CD14-positive monocyte (primary cell): ENCODE results near the gene DDX51. TPM values are rescaled to one million over a fixed set of nuclear protein-coding genes. Genes with fewer than 3 reads are reported as not detected.

ENCODE experiments used
- DNase-seq, 3 donors: peaks; one replicate each; pipeline ENCODE4 v3.0.0-alpha.2; 2011 to 2022
- H2AFZ ChIP-seq: 2 replicates; pipeline ENCODE4 v1.6.0; 2012; ENCODE audit warnings: mild to moderate bottlenecking, low read depth, low read length, inconsistent platforms; ENCODE audit not compliant: insufficient read depth, poor library complexity, severe bottlenecking
- H3K27ac ChIP-seq, 2 donors: 1 replicate in 1 of 2; 2 replicates in 1 of 2; pipeline ENCODE4 v1.5.1; 2012 to 2013; ENCODE audit warnings: low read length in 2 of 2, control low read depth in 1 of 2, inconsistent platforms in 1 of 2, low read depth in 1 of 2, mild to moderate bottlenecking in 1 of 2
- H3K27me3 ChIP-seq, 2 donors: one replicate each; pipeline versions ENCODE4 v1.6.0 to v1.6.1; 2011 to 2013; ENCODE audit warnings: low read length in 2 of 2; ENCODE audit not compliant: control insufficient read depth in 2 of 2, insufficient read depth in 2 of 2
- H3K36me3 ChIP-seq, 2 donors: replicated peaks in 1 of 2; 1 replicate in 1 of 2; 2 replicates in 1 of 2; pipeline versions ENCODE4 v1.5.1 to v1.6.1; 2012 to 2013; ENCODE audit warnings: low read length in 2 of 2, control low read depth in 1 of 2, inconsistent platforms in 1 of 2, mild to moderate bottlenecking in 1 of 2; ENCODE audit not compliant: insufficient read depth in 2 of 2, control insufficient read depth in 1 of 2
- H3K4me1 ChIP-seq, 2 donors: 1 replicate in 1 of 2; 2 replicates in 1 of 2; pipeline versions ENCODE4 v1.5.1 to v1.6.1; 2012 to 2013; ENCODE audit warnings: low read length in 2 of 2, control low read depth in 1 of 2, inconsistent platforms in 1 of 2, mild to moderate bottlenecking in 1 of 2, moderate library complexity in 1 of 2; ENCODE audit not compliant: insufficient read depth in 2 of 2, control insufficient read depth in 1 of 2
- H3K4me2 ChIP-seq: replicated peaks from 2 replicates; pipeline ENCODE3; 2012; ENCODE audit warnings: low read length, moderate library complexity, mild to moderate bottlenecking; ENCODE audit not compliant: poor library complexity, severe bottlenecking; ENCODE audit errors: extremely low read depth
- H3K4me3 ChIP-seq, 3 experiments: fragments of 200-600 bp in 1 of 3; sonication (generic) in 1 of 3; replicated peaks in 1 of 3; 1 replicate in 2 of 3; 2 replicates in 1 of 3; pipeline ENCODE4 v1.5.1; 2011 to 2013; ENCODE audit warnings: low read length in 3 of 3, mild to moderate bottlenecking in 3 of 3, control low read depth in 2 of 3, low read depth in 2 of 3, inconsistent platforms in 1 of 3, moderate library complexity in 1 of 3
- H3K79me2 ChIP-seq: 2 replicates; pipeline ENCODE4 v1.6.0; 2012; ENCODE audit warnings: mild to moderate bottlenecking, control low read depth, inconsistent platforms, low read length, moderate library complexity; ENCODE audit not compliant: insufficient read depth
- H3K9ac ChIP-seq: 2 replicates; pipeline ENCODE4 v1.6.0; 2017; ENCODE audit warnings: low read length, mild to moderate bottlenecking; ENCODE audit not compliant: insufficient read depth, poor library complexity, severe bottlenecking
- H3K9me3 ChIP-seq, 2 donors: replicated peaks in 1 of 2; 1 replicate in 1 of 2; 2 replicates in 1 of 2; pipeline versions ENCODE4 v1.5.1 to v1.6.1; 2012 to 2013; ENCODE audit warnings: low read length in 2 of 2, control low read depth in 1 of 2; ENCODE audit not compliant: control insufficient read depth in 1 of 2, insufficient read depth in 1 of 2
- H4K20me1 ChIP-seq: 2 replicates; pipeline ENCODE4 v1.6.0; 2012; ENCODE audit warnings: mild to moderate bottlenecking, low read length, control low read depth, moderate library complexity; ENCODE audit not compliant: insufficient read depth
- H3K27ac Mint-ChIP-seq, 7 donors: one replicate each; pipeline ENCODE4 v1.8.0; 2020; ENCODE audit warnings: mild to moderate bottlenecking in 7 of 7, mixed read lengths in 7 of 7, moderate library complexity in 6 of 7, inconsistent platforms in 2 of 7
- H3K27me3 Mint-ChIP-seq, 3 donors: one replicate each; pipeline ENCODE4 v1.8.0; 2021 to 2022; ENCODE audit warnings: low read depth in 3 of 3, mild to moderate bottlenecking in 3 of 3, mixed read lengths in 3 of 3, moderate library complexity in 3 of 3, inconsistent platforms in 1 of 3
- H3K36me3 Mint-ChIP-seq, 2 donors: one replicate each; pipeline ENCODE4 v1.8.0; 2020; ENCODE audit warnings: mixed read lengths in 2 of 2, inconsistent platforms in 1 of 2, mild to moderate bottlenecking in 1 of 2
- H3K4me1 Mint-ChIP-seq: one replicate; pipeline ENCODE4 v1.8.0; 2020; ENCODE audit warnings: mild to moderate bottlenecking, mixed read lengths
- H3K4me3 Mint-ChIP-seq, 2 donors: one replicate each; pipeline ENCODE4 v1.8.0; 2020; ENCODE audit warnings: mild to moderate bottlenecking in 2 of 2, mixed read lengths in 2 of 2, moderate library complexity in 1 of 2
- H3K9me3 Mint-ChIP-seq, 7 donors: one replicate each; pipeline ENCODE4 v1.8.0; 2020 to 2022; ENCODE audit warnings: mixed read lengths in 7 of 7, mild to moderate bottlenecking in 6 of 7, moderate library complexity in 6 of 7, inconsistent platforms in 2 of 7
- CTCF ChIP-seq: fragments of 200-600 bp; IDR thresholded peaks from one replicate; pipeline ENCODE4 v1.8.0; 2022; ENCODE audit warnings: antibody characterized with exemption, mild to moderate bottlenecking
- WGBS: methylation state at CpG from one replicate; pipeline ENCODE4 v1.1.5; 2013; ENCODE audit warnings: missing lambda C conversion rate; ENCODE audit not compliant: insufficient coverage; 5-methylcytosine and 5-hydroxymethylcytosine counted together
- intact Hi-C, 2 donors: fragments of 100-400 bp; cut with micrococcal nuclease; formaldehyde crosslinking; loops; one replicate each; pipeline versions ENCODE4 v1.15.0 to v1.15.1; 2023
- polyA plus RNA-seq, 3 donors: library from polyadenylated mRNA; depleted of rRNA in 1 of 3; unstranded in 2 of 3; stranded (reverse) in 1 of 3; fragments of 300-500 nt in 2 of 3; fragments of >200 nt in 1 of 3; fragmentation: Illumina TruSeq in 2 of 3; gene quantifications; 1 replicate in 2 of 3; 2 replicates in 1 of 3; pipeline ENCODE4 v1.2.3, GENCODE V29; 2012 to 2021

The DDX51 gene
- polyA plus RNA-seq, 3 donors: 1.7 to 24.9 (median 2.7) TPM

GRCh38 chr12:132116709-132117557 lies 27.2 kb downstream of the DDX51 start:
- Histone ChIP-seq H4K20me1 (no peaks in the 10 kb centered on the region), H3K79me2 (no peaks in the 10 kb centered on the region), H2AFZ (no peak overlapping the region), H3K9me3 (no peaks in the 10 kb centered on the region), H3K9ac (no peak overlapping the region), H3K4me1 (no peaks in the 10 kb centered on the region), H3K4me2 (no peak overlapping the region), H3K4me3 (no peak overlapping the region), H3K27ac (no peak overlapping the region), H3K36me3 (peaks cover 23 to 58% of the 10 kb centered on the region in 2 donors), H3K27me3 (no peaks in the 10 kb centered on the region)
- no peaks in the 10 kb centered on the region for H3K4me1 Mint-ChIP-seq
- TF ChIP-seq CTCF: no peak
- H3K36me3 Mint-ChIP-seq: peaks cover 37 to 60% of the 10 kb centered on the region in 2 donors
- H3K9me3 Mint-ChIP-seq: peaks cover 0 to 7% (median 0%) of the 10 kb centered on the region in 7 donors
- intact Hi-C loops: no loop called here
- no peak overlapping the region for H3K27ac Mint-ChIP-seq
- H3K27me3 Mint-ChIP-seq: no peaks in the 10 kb centered on the region
- 97% methylated on average over 56 of the region's 58 CpGs for WGBS
- DNase-seq: no peak
- H3K4me3 Mint-ChIP-seq: no peak overlapping the region

GRCh38 chr12:132115500-132115899 lies 28.6 kb downstream of the DDX51 start:
- Histone ChIP-seq H3K36me3 (peaks cover 28 to 59% of the 10 kb centered on the region in 2 donors), H3K4me3 (no peak overlapping the region), H3K9ac (no peak overlapping the region), H4K20me1 (no peaks in the 10 kb centered on the region), H3K27ac (no peak overlapping the region), H2AFZ (no peak overlapping the region), H3K27me3 (no peaks in the 10 kb centered on the region), H3K4me1 (no peaks in the 10 kb centered on the region), H3K79me2 (no peaks in the 10 kb centered on the region), H3K4me2 (no peak overlapping the region), H3K9me3 (no peaks in the 10 kb centered on the region)
- no peak overlapping the region for H3K4me3 Mint-ChIP-seq
- intact Hi-C loops: no loop called here
- TF ChIP-seq CTCF: no peak
- peaks cover 0 to 7% (median 0%) of the 10 kb centered on the region in 7 donors for H3K9me3 Mint-ChIP-seq
- peaks cover 41 to 59% of the 10 kb centered on the region in 2 donors for H3K36me3 Mint-ChIP-seq
- no peaks in the 10 kb centered on the region for H3K27me3 Mint-ChIP-seq
- no peaks in the 10 kb centered on the region for H3K4me1 Mint-ChIP-seq
- no peak for DNase-seq
- no peak overlapping the region for H3K27ac Mint-ChIP-seq
- WGBS: 100% methylated on average over 2 of the region's 9 CpGs
